ENCODE measurements around the gene GLB1L.
"Not testable (repeated sequence)": the region's sequence is repeated elsewhere in the genome, so short reads cannot be mapped to it uniquely, and the experiment has no call there.

GLB1L gene

DNA sequence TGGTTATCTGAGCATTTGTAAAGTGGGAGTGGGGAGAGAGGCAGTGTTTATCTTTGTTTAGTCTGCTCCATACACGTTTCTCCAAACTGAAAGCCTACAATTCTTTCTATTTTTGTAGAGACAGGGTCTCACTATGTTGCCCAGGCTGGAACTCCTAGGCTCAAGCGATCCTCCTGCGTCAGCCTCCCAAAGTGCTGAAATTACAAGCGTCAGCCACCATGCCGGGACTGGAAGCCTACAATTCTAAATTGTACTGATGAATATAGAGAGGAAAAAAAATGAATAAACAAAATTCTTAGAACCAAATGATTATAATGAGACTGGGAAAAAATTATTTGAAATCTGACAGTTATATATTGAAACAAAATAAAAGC, 40.1 kb downstream of the GLB1L start:
- no peak for DNase-seq

DNA sequence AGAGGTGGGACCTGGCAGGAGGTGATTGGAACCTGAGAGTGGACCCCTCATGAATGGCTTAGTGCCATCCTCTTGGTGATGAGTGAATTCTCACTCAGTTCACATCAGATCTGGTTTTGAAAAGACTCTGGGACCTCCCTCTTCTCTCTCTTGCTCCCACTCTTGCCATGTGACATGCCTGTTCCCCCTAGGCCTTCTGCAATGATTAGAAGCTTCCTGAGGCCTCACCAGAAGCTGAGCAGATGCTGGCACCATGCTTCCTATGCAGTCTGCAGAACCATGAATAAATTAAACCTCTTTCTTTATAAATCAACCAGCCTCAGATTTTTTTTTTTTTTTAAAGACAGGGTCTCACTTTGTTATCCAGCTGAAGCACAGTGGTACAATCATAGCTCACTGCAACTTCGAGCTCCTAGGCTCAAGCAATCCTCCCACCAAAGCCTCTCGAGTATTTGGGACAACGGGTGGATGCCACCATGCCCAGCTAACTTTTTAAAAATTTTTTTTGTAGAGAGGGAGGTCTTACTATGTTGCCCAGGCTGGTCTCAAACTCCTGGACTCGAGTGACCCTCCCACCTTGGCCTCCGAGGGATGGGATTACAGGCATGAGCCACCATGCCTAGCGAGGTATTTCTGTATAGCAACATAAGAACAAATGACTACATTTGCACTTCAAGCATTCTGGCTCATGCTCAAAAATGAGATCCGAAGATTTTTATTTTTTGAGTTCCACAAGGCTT, 40.6 kb downstream of the GLB1L start:
- DNase-seq: no peak

- not testable (repeated sequence) for DNase-seq
Observed at GRCh38 chr2:219201331-219201730, 43.9 kb downstream of the GLB1L start.

DNA sequence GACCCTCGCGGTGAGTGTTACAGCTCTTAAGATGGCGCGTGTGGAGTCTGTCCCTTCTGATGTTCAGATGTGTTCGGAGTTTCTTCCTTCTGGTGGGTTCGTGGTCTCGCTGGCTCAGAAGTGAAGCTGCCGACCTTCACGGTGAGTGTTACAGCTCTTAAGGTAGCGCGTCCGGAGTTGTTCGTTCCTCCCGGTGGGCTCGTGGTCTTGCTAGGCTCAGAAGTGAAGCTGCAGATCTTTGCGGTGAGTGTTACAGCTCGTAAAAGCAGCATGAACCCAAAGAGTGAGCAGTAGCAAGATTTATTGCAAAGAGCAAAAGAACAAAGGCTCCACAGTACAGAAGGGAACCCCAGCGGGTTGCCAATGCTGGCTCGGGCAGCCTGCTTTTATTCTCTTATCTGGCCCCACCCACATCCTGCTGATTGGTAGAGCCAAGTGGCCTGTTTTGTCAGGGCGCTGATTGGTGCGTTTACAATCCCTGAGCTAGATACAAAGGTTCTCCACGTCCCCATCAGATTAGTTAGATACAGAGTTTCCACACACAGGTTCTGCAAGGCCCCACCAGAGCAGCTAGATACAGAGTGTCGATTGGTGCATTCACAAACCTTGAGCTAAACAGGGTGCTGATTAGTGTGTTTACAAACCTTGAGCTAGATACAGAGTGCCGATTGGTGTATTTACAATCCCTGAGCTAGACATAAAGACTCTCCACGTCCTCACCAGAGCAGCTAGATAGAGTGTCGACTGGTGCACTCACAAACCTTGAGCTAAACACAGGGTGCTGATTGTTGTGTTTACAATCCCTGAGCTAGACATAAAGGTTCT, 44.5 kb downstream of the GLB1L start:
- DNase-seq: not testable (repeated sequence)

GRCh38 chr2:219199470-219200211, 45.6 kb downstream of the GLB1L start:
- DNase-seq: no peak

DNA sequence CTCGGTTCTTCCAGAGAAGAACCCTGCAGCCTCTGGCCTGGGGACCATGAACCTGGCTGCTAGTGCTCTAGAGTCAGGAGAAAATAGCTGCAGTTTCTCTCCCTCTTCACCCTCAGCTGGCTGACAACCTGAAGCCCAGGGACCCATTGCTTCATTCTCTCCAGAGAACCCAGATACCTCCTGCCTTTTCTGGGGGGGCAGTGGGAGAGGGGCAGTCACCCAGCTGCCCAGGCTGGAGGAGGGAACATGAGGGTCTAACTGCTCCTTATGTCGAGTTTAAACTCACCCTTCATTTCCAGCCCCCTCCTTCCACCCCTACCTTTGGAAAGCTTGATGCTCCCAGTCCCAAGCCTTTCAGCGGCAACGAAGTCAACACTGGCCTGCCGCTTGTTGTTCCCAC, 46.3 kb downstream of the GLB1L start:
- no peak for DNase-seq

- no peak for DNase-seq
Observed at GRCh38 chr2:219197388-219197787, 47.9 kb downstream of the GLB1L start.

- DNase-seq: no peak
Observed at GRCh38 chr2:219186754-219187456, 58.3 kb downstream of the GLB1L start.
